Measurements from ENCODE around the gene TMEM163.
"Not testable (repeated sequence)": the region's sequence is repeated elsewhere in the genome, so short reads cannot be mapped to it uniquely, and the experiment has no call there.

The TMEM163 gene

DNA sequence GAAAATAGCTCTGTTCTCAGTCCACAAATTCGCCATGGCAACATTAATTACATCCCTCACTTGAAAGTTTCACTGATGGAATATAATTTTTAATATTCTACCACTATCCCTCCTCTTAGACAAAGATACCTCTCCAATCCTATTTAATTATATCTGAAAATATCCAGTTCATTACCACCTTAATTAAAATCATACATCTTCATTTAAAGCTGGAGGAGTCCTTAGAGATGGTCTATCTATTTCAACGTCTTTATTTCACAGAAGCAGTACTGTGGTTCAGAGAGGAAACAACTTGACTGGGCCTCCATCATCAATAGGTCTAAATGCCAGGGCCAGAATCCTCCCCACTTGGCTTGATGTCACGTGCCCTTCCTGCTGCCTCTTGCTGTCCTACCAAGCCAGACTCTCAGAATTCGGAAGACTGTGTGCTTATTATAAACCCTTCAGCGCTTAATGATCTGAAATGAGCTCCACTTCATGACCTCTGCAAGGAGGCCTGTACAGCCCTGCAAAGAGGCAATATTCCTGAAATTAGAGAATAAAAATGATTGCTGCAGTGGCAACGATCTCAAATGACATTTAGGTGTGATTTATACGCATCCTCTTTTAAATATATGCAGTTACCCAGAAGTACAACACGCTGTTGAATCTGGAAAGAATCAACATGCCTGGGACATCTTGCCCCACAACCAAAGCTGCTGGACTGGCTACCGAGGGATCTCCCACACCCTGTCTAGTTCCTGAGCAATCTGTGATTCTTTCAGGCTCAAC, 146.3 kb downstream of the TMEM163 start:
- no peak for DNase-seq

DNA sequence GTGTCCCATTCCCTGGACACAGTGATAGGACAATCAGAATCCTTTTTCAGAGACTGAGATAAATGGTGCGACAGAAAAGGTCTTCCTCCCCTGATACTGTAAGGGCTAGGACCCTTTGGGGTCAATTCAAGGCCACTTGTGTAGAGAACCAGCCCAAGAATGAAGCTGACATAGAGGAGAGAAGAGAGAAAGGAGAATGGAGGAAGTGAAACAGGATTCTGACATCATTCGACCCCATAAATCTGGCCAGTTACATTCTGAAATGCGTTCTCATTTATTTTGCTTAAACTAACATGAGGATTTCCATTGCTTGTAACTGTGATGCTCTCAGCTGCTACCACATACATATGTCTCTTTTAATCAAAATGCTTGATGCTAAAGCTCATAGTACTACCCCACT, 148.1 kb downstream of the TMEM163 start:
- DNase-seq: no peak

DNA sequence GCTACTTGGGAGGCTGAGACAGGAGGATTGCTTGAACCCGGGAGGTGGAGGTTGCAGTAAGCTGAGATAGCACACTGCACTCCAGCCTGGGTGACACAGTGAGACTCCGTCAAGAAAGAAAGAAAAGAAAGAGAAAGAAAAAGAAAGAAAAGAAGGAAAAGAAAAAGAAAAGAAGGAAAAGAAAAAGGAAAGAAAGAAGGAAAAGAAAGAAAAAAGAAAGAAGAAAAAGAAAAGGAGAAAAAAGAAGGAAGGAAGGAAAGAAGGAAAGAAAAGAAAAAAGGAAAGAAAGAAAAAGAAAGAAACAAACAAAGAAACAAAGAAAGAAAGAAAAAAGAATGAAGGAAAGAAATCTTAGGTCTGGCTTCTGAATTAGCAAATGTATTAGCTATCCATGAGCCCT, 150.4 kb downstream of the TMEM163 start:
- no peak for DNase-seq

DNA sequence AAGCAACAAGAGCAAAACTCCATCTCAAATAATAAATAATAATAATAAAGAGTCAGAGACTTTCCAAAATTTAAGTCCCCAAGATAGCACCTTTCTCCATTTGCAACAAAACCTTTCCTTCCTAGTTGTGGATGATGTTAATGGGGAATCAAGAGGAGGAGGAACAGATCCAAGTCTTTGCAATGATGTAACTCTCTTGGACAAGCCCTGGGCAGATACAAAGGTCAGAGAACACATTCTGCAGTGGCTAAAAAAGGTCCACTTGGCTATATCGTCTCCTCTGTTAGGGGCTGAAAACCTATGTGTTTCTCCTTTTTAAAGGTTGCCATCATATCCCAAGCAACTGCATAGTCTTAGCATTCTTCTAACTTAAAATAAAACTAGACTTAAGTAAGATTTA, 151.1 kb downstream of the TMEM163 start:
- DNase-seq: no peak

DNA sequence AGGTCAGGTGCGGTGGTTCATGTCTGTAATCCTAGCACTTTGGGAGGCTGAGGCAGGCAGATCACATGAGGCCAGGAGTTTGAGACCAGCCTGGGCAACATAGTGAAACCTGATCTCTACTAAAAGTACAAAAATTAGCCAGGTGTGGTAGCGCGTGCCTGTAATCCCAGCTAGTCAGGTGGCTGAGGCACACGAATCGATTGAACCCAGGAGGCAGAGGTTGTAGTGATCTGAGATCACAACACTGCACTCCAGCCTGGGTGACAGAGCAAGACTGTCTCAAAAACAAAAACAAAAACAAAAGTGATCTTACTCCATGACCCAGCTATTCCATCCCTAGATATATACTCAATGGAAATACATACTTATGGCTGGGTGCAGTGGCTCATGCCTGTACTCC, 153.8 kb downstream of the TMEM163 start:
- not testable (repeated sequence) for DNase-seq

DNA sequence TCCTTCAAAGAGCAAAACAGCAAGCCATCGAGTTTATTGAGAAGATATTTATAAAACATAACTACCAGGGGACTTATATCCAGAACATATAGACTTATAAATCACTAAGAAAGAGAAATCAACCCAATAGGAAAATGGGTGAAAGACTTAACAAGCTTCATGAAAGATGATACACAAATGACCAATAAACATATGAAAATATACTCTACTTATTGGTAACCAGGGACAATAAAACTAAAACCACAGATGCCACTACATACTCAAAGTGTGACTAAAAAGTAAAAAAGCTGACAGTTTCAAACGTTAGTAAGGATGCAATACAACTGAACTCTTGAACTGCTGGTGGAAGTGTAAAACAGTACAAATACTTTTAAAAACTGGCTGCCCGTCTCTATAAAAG, 154.3 kb downstream of the TMEM163 start:
- no peak for DNase-seq

DNA sequence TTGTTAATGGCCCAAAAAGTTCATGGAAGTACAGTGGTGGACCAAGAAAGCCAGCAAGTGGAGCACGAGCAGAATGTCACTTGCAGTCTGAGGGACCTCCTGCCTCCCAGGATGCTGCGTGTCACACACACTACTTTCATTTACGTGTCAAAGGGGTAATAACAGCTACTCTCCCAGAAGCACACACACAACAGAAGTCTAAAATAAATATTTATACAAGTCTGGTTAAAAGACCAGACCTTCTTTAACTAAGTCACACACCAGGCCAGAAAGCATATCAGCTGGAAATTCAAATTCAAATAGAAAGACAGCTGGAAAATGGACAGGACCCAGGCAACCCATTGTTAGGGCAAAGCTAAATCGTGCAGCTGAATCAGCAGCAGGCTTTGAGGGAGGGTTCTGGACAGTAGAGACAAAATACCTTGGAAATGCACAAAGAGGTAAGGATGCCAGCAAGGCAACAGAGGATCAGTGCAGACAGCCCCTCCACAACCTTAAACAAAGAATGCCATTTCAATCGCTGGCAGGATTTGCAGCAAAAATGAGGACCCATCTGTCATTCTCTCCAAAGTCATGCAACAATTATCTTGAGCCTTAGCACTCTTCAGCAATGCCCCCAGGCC, 160.5 kb downstream of the TMEM163 start:
- DNase-seq: no peak

DNA sequence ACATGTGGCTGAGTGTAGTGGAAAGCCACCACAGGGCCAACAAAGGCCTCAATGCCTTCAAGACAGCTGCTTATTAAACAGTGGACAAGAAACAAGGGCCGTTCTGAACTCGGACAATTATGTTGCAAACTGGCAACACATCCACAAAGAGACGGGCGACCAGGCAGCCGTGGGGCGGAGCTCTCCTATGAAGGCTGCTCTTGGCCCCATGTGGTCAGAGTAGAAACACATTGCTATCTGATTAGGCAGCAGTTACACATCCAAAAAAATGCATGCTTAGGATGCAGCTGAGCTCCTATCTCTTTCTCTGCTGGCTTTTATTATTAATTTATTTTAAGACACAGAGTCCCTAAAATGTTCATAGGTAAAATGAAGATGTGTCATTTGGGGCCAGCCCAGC, 163.4 kb downstream of the TMEM163 start:
- DNase-seq: no peak

DNA sequence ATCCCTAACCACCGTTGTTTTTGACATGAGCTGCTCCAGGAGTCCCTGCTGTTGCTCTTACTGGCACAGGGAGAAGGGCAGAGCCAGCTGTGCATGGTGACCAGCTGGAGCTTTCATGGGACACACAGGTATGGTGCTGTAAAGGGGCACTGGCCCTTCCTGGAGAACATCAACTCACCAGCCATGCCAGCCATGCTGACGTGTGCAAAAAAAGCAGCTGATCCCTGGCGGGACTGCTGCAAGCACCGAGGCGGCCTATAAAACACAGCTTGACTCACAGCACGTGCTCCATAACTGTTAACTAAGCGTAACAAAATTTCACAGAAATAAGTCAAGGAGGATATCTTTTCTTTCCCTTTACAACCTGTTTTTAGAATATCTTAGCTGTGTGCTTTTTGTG, 165.1 kb downstream of the TMEM163 start:
- DNase-seq: no peak

DNA sequence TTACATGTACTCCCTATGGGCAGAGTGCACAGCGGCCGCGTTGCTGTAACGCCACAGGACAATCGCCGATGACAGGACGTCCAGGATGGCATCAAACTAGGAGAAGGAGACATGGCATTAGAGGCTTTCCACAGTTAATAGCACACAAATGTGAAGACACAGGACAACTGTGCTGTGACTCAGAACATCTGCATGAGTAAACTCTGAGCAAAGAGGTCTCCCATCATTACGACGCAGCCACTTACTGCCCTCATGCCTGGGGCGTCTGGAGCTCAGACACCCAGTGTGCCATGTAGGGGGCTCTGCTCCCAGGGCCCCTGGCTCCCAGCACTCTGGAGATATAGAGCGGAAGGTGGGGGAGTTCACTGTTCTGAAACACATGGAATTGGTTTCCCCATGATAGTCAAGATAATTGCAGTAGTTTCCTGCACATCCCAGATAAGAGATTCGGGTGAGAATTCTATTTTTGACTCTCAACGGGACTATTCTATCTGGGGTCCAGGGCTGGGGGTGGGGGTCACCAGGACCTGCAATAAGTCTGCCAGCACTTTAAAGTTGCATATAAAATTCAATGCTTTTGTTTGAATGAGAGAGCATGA, 168.1 kb downstream of the TMEM163 start:
- DNase-seq: no peak

DNA sequence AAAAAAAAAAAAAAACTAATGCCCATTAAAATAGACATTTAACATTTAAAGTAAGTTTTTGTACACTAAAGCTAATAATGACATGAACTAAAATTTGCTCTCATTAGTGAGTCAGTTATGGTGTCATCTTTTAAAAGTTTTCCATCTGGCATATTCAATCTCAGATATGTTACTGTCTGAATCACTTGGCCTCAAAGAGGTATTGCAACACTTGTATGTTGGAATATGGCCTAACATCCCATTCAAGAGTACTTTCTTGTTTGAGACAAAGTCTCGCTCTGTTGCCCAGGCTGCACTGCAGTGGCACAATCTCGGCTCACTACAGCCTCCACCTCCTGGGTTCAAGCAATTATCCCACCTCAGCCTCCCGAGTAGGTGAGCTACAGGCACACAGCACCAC, 169.7 kb downstream of the TMEM163 start:
- no peak for DNase-seq

DNA sequence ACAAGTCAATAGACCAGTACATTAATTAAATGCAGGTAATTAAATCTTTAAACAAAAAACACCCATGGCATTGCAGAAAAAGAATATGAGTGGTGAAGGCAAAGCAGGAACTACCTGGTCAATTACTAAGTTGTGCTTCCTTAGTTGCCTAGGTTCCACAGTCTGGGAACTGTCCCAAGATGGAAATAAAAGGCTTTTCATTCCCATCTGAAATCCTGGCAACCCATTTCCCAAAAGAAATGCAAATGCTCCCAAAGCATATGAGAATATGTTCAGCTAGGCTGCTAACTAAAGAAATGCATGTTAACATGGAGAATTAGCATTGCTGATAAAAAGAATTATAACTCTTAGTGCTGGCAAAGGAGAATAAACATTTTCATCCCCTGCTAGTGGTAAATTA, 177.8 kb downstream of the TMEM163 start:
- DNase-seq: no peak

DNA sequence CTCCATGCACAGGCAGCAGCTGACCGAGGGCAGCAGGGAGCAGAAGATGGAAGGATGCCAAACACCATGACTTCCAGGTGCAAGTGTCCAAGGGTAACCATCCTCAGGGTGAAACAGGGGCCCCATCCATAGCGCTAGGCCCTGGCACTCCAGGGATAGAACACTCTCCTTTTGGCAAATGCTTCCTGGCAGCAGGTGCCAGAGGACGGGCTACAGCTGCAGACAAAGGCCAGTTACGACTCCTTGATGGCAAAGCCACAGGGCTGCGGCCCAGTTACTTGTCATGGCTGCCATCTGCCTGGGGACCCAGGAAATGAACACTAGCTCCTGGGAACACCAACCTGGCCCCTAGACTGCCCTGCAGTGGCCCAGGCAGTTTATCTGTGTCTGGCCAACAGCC, 178.8 kb downstream of the TMEM163 start:
- no peak for DNase-seq

DNA sequence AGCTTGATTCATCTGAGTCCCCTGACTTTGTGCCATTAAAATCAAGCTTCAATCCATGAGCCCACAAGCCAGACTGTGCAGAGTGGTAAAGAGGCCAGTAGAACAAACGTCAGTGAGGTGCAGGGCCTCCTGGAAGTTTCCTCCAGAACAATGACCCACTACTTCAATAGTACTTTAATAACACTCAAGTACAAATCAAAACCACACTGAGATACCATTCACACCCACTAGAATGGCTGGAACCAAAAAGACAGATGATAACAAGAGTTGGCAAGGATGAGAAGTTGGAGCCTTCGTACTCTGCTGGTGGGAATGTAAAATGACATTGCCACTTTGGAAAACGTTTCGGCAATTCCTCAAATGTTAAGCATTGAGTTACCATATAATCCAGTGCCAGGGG, 181.1 kb downstream of the TMEM163 start:
- no peak for DNase-seq

DNA sequence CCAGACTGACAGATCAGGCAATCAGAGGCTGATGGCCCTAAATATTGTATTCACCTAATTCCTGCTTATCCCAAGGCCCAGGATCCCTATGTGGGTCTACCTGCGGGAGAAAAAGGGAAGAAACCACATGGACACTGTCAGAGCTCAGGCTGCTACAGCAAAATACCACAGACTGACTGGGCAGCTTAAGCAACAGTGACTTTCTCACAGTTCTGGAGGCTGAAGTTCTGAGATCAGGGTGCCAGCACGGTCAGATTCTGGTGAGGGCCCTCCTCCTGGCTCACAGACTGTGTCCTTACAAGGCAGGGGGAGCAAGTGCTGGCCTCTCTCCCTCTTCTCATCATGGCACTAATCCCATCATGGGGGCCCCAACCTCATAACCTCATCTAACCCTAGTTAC, 181.7 kb downstream of the TMEM163 start:
- no peak for DNase-seq

DNA sequence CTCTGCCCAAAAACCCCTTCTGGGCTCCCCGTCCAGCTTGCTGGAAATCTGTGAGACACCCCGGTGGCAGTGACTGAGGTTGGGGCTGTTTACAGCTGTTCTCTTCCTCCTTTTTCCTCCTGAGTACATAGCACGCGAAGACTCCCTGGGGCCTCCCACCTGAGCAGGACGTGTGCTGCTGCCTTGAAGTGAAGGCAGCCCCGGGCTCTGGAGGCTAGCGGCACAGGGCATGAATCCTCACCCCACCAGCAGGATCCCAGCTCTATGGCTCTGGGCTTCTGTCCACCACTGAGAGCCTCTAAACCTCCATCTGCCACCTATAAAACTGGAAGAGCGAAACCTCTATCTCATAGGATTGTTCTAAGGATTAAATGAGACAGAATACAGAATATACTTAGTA, 182.5 kb downstream of the TMEM163 start:
- no peak for DNase-seq

DNA sequence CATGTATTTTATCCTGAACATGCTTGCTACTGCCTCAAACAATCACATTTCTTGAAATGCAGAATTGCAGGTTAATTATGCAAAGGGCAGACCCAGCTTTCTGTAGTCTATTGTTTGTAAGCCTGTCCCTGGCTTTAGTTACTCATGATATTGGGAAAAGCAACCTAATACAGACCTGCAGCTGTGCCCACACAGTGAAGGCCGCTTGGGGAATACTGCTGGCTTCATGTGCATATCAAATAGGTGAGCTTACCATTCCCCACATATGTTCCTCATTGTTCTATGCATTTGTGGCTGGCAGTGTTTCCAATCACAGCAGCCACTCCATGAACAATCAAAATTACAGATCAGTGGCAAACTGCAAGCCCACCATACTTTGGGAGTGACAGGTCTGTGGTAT, 186.3 kb downstream of the TMEM163 start:
- no peak for DNase-seq

DNA sequence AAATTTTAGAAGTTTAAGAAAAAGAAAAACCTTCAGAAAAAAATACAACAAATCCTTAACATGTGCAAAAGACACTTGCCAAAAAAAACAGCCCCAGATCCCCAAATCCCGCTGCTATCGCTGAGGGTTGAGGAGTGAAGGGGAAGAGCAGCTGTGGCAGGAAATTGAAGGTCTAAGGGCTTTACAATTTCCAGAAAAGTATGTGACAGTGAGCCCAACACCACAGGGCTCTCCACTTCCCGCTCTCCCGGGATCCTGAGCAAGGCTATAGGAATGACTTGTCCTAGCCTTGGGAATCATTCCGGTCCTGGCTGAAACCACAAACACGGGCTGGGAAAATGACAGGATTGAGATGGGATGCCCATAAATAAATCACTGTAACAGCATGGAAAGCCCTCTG, 191.4 kb downstream of the TMEM163 start:
- DNase-seq: no peak

DNA sequence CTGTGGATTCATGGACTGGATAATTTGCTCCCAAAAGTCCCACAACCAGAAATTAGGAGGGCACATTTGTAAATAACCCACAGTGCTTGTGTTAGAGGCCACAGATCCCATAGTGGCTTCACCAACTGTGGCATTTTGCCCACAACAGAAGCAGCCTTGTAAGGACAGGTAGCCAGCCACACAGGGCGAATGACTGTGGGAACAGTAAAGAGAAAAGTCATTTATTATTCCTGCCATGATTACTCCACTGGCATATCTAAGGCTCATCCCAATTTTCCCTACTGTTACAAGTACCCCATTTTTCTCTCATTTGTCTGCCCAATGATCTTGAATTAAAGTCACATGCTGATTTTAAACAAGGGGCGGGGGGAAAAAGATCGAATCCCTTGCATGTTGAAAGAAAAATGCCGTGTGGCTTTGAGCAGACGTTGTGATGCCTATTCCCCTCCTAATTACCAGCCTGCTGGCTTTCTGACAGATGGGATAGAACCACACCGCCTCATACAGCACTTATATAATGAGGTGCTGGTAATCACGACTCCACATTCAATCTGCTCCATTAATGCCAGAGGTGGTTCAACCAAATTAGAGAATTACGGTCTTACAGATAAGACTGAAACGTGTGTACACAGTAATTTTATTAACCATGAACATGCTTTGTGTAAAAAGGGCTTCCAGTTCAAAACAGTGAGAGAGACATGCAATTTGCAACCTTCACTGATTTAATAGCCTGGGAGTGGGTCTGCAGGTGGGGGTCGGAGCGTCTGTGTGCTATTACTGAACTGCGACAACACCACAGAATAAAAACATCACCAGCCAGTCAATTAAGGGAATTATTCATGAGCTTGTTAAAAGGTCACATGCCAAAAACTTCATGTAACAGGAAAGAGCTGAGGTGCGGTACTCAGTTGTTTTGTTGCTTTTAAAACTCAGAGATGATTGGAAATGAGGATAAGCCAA, 196.0 kb downstream of the TMEM163 start:
- no peak for DNase-seq

DNA sequence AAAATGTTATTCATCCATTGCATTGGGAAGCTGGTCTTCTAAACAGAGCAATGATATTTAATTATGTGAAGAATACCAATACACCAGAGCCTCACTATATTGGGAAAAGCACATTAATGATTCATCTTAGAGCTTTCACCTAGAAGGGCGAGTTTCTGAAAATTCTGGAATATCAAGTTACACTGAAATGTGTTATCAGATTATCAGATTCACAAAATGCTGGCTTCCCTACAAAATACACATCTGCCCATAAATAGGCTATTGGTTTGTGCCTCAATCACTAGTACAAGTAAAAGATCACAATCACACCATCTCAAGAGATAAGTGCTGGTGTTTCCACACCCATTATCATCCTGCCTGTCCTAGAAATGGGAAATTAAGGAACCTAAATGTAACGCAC, 200.7 kb downstream of the TMEM163 start:
- no peak for DNase-seq

DNA sequence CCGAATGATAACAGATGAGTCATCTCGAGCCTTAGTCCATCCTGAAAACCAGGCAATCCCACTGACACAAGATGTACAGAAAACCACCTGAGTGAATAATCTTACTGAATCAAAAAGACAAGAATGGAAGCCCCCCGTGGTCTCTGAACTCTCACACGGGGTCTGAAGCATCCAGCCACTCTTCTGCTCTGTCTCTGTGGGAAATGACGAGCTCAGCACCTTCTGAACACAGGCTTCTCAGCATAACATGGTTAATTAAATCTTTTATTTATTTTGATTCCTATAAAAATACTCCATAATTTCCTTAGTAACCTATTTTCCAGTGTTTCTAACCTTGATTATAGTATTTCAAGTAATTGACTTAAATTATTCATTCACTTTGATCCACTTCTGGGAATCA, 203.7 kb downstream of the TMEM163 start:
- DNase-seq: no peak

DNA sequence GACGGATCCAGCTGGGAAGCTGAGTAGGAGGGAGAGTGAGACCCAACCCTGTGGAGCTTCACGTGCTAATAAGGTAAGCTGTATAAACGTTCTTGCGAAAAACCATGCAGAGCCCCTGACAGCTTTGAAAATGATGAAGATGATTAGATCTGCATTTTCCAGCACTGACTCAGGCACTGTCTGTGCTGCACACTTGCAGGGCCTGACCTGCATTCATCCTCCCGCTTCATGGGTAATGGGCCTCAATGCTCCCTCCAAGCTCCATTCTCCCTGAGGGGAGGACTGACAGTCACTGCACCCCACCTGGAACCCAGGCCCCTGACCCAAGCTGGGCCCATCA, 205.4 kb downstream of the TMEM163 start:
- DNase-seq: no peak

DNA sequence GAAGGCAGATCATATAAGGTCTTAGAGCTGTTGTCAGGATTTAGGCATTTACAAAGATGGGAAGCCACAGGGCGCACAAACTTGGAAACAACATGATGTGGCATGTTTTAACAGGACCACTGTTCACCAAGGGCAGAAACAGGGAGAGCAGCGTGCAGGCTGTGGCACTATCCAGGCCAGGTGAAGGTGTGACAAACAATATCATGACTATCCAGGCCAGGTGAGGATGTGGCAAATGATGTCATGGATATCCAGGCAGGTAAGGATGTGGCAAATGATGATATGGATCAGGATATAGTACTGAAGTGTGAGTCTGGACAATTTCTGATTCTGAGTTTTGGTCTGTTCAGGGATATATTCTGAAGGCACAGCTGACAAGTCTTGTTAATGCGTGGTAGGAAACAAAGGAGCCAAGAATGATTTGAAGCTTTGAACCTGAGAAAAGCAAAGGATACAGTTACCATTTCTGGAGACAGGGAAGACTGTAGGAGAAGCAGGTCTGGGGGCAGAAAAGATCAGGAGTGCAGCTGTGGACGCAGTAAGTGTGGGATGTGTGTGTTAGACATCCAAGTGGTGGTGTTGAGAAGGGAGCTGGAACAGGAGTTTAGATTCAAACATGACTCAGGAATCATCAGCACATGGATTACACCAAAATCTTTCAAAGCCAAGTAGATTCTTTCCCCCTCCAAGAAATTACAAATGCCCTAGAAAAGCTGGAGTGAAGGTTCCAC, 205.9 kb downstream of the TMEM163 start:
- no peak for DNase-seq
